ENCODE data around the gene LHPP. TPM values are rescaled to one million over a fixed set of nuclear protein-coding genes. Genes with fewer than 3 reads are reported as not detected.

Gene LHPP
- total and polyA plus RNA-seq, 2 donors (not counting 1 experiment from before 2014, with no cell fraction given), result 10.2 to 15.6 TPM

- Histone ChIP-seq H2AFZ (ENCODE audit: low read length) (no peak overlapping the region), H3K79me2 (ENCODE audit: control insufficient read depth, insufficient read depth, low read length) (peaks cover 20% of the 10 kb centered on the region), H3K36me3 (ENCODE audit: control insufficient read depth, insufficient read depth, low read length) (no peaks in the 10 kb centered on the region), H3K4me3 (replicated peaks in 1 of 4; ENCODE audit: control extremely low read depth in 1 of 4, insufficient read depth in 1 of 4, low read depth in 3 of 4, low read length in 4 of 4) (no peak overlapping the region), H3K4me1 (ENCODE audit: control insufficient read depth, extremely low read depth, insufficient read depth, low read length) (no peaks in the 10 kb centered on the region), H3K9me3 (ENCODE audit: control insufficient read depth, insufficient read depth, low read depth, low read length) (no peaks in the 10 kb centered on the region), H4K20me1 (ENCODE audit: control insufficient read depth, extremely low read depth, insufficient read depth, low read length) (no peaks in the 10 kb centered on the region), H3K27ac (ENCODE audit: insufficient read depth, low read length) (no peak overlapping the region), H3K27me3 (ENCODE audit: control insufficient read depth, insufficient read depth, low read length) (peaks cover 8% of the 10 kb centered on the region), H3K4me2 (ENCODE audit: extremely low read depth, insufficient read depth, low read length) (no peak overlapping the region), H3K9ac (ENCODE audit: insufficient read depth, low read length) (no peak overlapping the region)
- DNase-seq (ENCODE audit: low read depth in 2 of 2), result no peak
- TF ChIP-seq, protein P1, sequence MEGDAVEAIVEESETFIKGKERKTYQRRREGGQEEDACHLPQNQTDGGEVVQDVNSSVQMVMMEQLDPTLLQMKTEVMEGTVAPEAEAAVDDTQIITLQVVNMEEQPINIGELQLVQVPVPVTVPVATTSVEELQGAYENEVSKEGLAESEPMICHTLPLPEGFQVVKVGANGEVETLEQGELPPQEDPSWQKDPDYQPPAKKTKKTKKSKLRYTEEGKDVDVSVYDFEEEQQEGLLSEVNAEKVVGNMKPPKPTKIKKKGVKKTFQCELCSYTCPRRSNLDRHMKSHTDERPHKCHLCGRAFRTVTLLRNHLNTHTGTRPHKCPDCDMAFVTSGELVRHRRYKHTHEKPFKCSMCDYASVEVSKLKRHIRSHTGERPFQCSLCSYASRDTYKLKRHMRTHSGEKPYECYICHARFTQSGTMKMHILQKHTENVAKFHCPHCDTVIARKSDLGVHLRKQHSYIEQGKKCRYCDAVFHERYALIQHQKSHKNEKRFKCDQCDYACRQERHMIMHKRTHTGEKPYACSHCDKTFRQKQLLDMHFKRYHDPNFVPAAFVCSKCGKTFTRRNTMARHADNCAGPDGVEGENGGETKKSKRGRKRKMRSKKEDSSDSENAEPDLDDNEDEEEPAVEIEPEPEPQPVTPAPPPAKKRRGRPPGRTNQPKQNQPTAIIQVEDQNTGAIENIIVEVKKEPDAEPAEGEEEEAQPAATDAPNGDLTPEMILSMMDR (conservative IDR thresholded peaks at IDR 0.05 in 1 of 2, IDR thresholded peaks at IDR 0.05 in 1 of 2; ENCODE audit: low read depth in 1 of 2, low read length in 2 of 2), result no peak
- no peak for TF ChIP-seq EZH2 (IDR thresholded peaks at IDR 0.05; ENCODE audit: low read length, missing control alignments)
Measured at GRCh38 chr10:124420254-124420653, 41.4 kb upstream of the LHPP start.

DNA sequence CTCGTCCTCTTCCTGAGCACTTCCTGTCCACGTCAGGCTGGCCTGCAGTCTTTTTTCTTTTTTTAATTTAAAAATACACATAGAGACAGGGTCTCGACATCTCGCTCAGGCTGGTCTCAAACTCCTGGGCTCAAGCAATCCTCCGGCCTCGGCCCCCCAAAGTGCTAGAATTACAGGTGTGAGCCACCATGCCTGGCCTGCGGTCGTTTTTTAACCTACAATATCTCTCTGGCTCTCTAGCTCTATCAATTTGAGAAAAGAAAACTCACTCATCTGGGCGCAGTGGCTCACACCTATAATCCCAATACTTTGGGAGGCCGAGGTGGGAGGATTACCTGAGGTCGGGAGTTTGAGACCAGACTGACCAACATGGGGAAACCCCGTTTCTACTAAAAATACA, 38.9 kb upstream of the LHPP start:
- Histone ChIP-seq H3K4me2 (ENCODE audit: extremely low read depth, insufficient read depth, low read length) (no peak overlapping the region), H3K4me1 (ENCODE audit: control insufficient read depth, extremely low read depth, insufficient read depth, low read length) (no peaks in the 10 kb centered on the region), H2AFZ (ENCODE audit: low read length) (no peak overlapping the region), H3K79me2 (ENCODE audit: control insufficient read depth, insufficient read depth, low read length) (peaks cover 4% of the 10 kb centered on the region), H3K36me3 (ENCODE audit: control insufficient read depth, insufficient read depth, low read length) (no peaks in the 10 kb centered on the region), H3K9me3 (ENCODE audit: control insufficient read depth, insufficient read depth, low read depth, low read length) (no peaks in the 10 kb centered on the region), H3K27me3 (ENCODE audit: control insufficient read depth, insufficient read depth, low read length) (peaks cover 11% of the 10 kb centered on the region), H4K20me1 (ENCODE audit: control insufficient read depth, extremely low read depth, insufficient read depth, low read length) (no peaks in the 10 kb centered on the region), H3K27ac (ENCODE audit: insufficient read depth, low read length) (no peak overlapping the region), H3K4me3 (replicated peaks in 1 of 4; ENCODE audit: control extremely low read depth in 1 of 4, insufficient read depth in 1 of 4, low read depth in 3 of 4, low read length in 4 of 4) (no peak overlapping the region), H3K9ac (ENCODE audit: insufficient read depth, low read length) (no peak overlapping the region)
- no peak for TF ChIP-seq EZH2 (IDR thresholded peaks at IDR 0.05; ENCODE audit: low read length, missing control alignments)
- TF ChIP-seq, protein P1 (conservative IDR thresholded peaks at IDR 0.05 in 1 of 2, IDR thresholded peaks at IDR 0.05 in 1 of 2; ENCODE audit: low read depth in 1 of 2, low read length in 2 of 2), result no peak
- no peak for DNase-seq (ENCODE audit: low read depth in 2 of 2)

- H2AFZ ChIP-seq (ENCODE audit: low read length), result no peak overlapping the region
- no peak overlapping the region for H3K4me3 ChIP-seq (replicated peaks in 1 of 4; ENCODE audit: control extremely low read depth in 1 of 4, insufficient read depth in 1 of 4, low read depth in 3 of 4, low read length in 4 of 4)
- DNase-seq (ENCODE audit: low read depth in 2 of 2), result no peak
- H3K27ac ChIP-seq (ENCODE audit: insufficient read depth, low read length), result no peak overlapping the region
- H3K79me2 ChIP-seq (ENCODE audit: control insufficient read depth, insufficient read depth, low read length), result no peaks in the 10 kb centered on the region
- H3K9ac ChIP-seq (ENCODE audit: insufficient read depth, low read length), result no peak overlapping the region
- H3K36me3 ChIP-seq (ENCODE audit: control insufficient read depth, insufficient read depth, low read length), result no peaks in the 10 kb centered on the region
- H3K27me3 ChIP-seq (ENCODE audit: control insufficient read depth, insufficient read depth, low read length), result peaks cover 11% of the 10 kb centered on the region
- TF ChIP-seq EZH2 (IDR thresholded peaks at IDR 0.05; ENCODE audit: low read length, missing control alignments), result no peak
- TF ChIP-seq, protein P1 (conservative IDR thresholded peaks at IDR 0.05 in 1 of 2, IDR thresholded peaks at IDR 0.05 in 1 of 2; ENCODE audit: low read depth in 1 of 2, low read length in 2 of 2), result no peak
- no peaks in the 10 kb centered on the region for H3K9me3 ChIP-seq (ENCODE audit: control insufficient read depth, insufficient read depth, low read depth, low read length)
- H4K20me1 ChIP-seq (ENCODE audit: control insufficient read depth, extremely low read depth, insufficient read depth, low read length), result no peaks in the 10 kb centered on the region
- no peaks in the 10 kb centered on the region for H3K4me1 ChIP-seq (ENCODE audit: control insufficient read depth, extremely low read depth, insufficient read depth, low read length)
- H3K4me2 ChIP-seq (ENCODE audit: extremely low read depth, insufficient read depth, low read length), result no peak overlapping the region
Measured at GRCh38 chr10:124423813-124424212, 37.8 kb upstream of the LHPP start.
